ENCODE results near the gene HECTD4.

GRCh38 chr12:112153893-112154219 is 228.4 kb downstream of the HECTD4 start:
- TF ChIP-seq CTCF (conservative IDR thresholded peaks at IDR 0.05; ENCODE audit: low read length) (no peak), EZH2phosphoT487 (IDR thresholded peaks at IDR 0.05; ENCODE audit: borderline replicate concordance, low read depth, low read length) (no peak)
